SW480 (cell line): ENCODE results near the gene SUPT5H.
A peak's percentile ranks its signal among the peaks of the same experiment; 100 is the strongest.

Experiments
- DNase-seq: peaks from one replicate; pipeline ENCODE4 v3.0.0-alpha.2; 2016; ENCODE audit warnings: low spot score

SUPT5H gene

GRCh38 chr19:39497996-39498797 is 52.8 kb downstream of the SUPT5H start:
- peak; percentile 77 for DNase-seq

GRCh38 chr19:39498798-39499642 is 53.6 kb downstream of the SUPT5H start, which contains the start of gene DLL3:
Gene DLL3, plus strand, starts transcription at chr19:39498947. Its CDS starts 28 bp downstream, at chr19:39498975.
- peak; percentile 34 for DNase-seq

- DNase-seq, result no peak
Observed at GRCh38 chr19:39499932-39500331, 54.5 kb downstream of the SUPT5H start.

GRCh38 chr19:39500543-39500942 is 55.2 kb downstream of the SUPT5H start:
- DNase-seq, result no peak

GRCh38 chr19:39501340-39501739 is 56.0 kb downstream of the SUPT5H start:
- DNase-seq, result no peak

- no peak for DNase-seq
Observed at GRCh38 chr19:39502640-39503417, 57.4 kb downstream of the SUPT5H start.

- no peak for DNase-seq
Observed at GRCh38 chr19:39506598-39506943, 61.2 kb downstream of the SUPT5H start.

GRCh38 chr19:39506944-39507714 is 61.7 kb downstream of the SUPT5H start:
- peak; percentile 91 for DNase-seq

GRCh38 chr19:39507715-39508364 is 62.5 kb downstream of the SUPT5H start:
- DNase-seq, result no peak

- DNase-seq, result no peak
Observed at GRCh38 chr19:39508629-39509028, 63.2 kb downstream of the SUPT5H start.

GRCh38 chr19:39509233-39509632 is 63.9 kb downstream of the SUPT5H start:
- no peak for DNase-seq

- DNase-seq, result no peak
Observed at GRCh38 chr19:39512988-39513387, 67.6 kb downstream of the SUPT5H start.

- no peak for DNase-seq
Observed at GRCh38 chr19:39514840-39515550, 69.6 kb downstream of the SUPT5H start, which contains the start of gene SELENOV. Gene SELENOV, plus strand, starts transcription at chr19:39515139. Its CDS starts 74 bp downstream, at chr19:39515213.

GRCh38 chr19:39515551-39516191 is 70.3 kb downstream of the SUPT5H start:
- DNase-seq, result no peak

- DNase-seq, result no peak
Observed at GRCh38 chr19:39516270-39516669, 70.9 kb downstream of the SUPT5H start.

- no peak for DNase-seq
Observed at GRCh38 chr19:39517432-39517831, 72.0 kb downstream of the SUPT5H start.

- DNase-seq, result no peak
Observed at GRCh38 chr19:39518458-39518857, 73.1 kb downstream of the SUPT5H start.

GRCh38 chr19:39518975-39519374 is 73.6 kb downstream of the SUPT5H start:
- no peak for DNase-seq
